Activated CD8-positive, alpha-beta memory T cell treated with anti-CD3 and anti-CD28 coated beads, Interleukin-2, amount 50 U/mL, for 24 hours (primary cell): ENCODE results near the gene TSPAN18.
A peak's percentile ranks its signal among the peaks of the same experiment; 100 is the strongest.

Source experiments
- DNase-seq: peaks from one replicate; pipeline ENCODE4 v3.0.0-alpha.2; 2020; ENCODE audit errors: extremely low read depth

Gene TSPAN18

GRCh38 chr11:44711113-44711786, 15.5 kb upstream of the TSPAN18 start:
- DNase-seq = no peak

- DNase-seq = no peak
Measured at GRCh38 chr11:44711787-44712608, 14.8 kb upstream of the TSPAN18 start.

GRCh38 chr11:44713022-44713421, 13.7 kb upstream of the TSPAN18 start:
- DNase-seq = no peak

GRCh38 chr11:44716256-44716655, 10.5 kb upstream of the TSPAN18 start:
- no peak for DNase-seq

GRCh38 chr11:44718057-44718456, 8.7 kb upstream of the TSPAN18 start:
- no peak for DNase-seq

- DNase-seq = no peak
Measured at GRCh38 chr11:44718612-44719390, 8.0 kb upstream of the TSPAN18 start.

GRCh38 chr11:44725016-44725685, 1.6 kb upstream of the TSPAN18 start:
- no peak for DNase-seq

- no peak for DNase-seq
Measured at GRCh38 chr11:44725757-44726282, 942 bp upstream of the TSPAN18 start.

- DNase-seq = no peak
Measured at GRCh38 chr11:44727114-44727372, 281 bp downstream of the TSPAN18 start.

GRCh38 chr11:44727373-44728287, 868 bp downstream of the TSPAN18 start:
- DNase-seq = peak; percentile 40

- DNase-seq = no peak
Measured at GRCh38 chr11:44728491-44728910, 1.7 kb downstream of the TSPAN18 start.

- DNase-seq = no peak
Measured at GRCh38 chr11:44729063-44729462, 2.3 kb downstream of the TSPAN18 start.

- no peak for DNase-seq
Measured at GRCh38 chr11:44729713-44730112, 3.0 kb downstream of the TSPAN18 start.

GRCh38 chr11:44730775-44731174, 4.0 kb downstream of the TSPAN18 start:
- DNase-seq = no peak

- no peak for DNase-seq
Measured at GRCh38 chr11:44731685-44732430, 5.1 kb downstream of the TSPAN18 start.

- no peak for DNase-seq
Measured at GRCh38 chr11:44732564-44732963, 5.8 kb downstream of the TSPAN18 start.

- no peak for DNase-seq
Measured at GRCh38 chr11:44733877-44734276, 7.1 kb downstream of the TSPAN18 start.

- no peak for DNase-seq
Measured at GRCh38 chr11:44734843-44735381, 8.2 kb downstream of the TSPAN18 start.

GRCh38 chr11:44736791-44737190, 10.0 kb downstream of the TSPAN18 start:
- no peak for DNase-seq
